GM19455 (cell line): Measurements from ENCODE around the gene WSCD2.

Experiments
- ATAC-seq: cut with Tn5 transposase; IDR thresholded peaks from one replicate; pipeline ENCODE4 v1.9.1; 2021; ENCODE audit not compliant: unreplicated experiment

Gene WSCD2

GRCh38 chr12:108126990-108127501, 2.0 kb upstream of the WSCD2 start:
- no peak for ATAC-seq

GRCh38 chr12:108127654-108128053, 1.4 kb upstream of the WSCD2 start:
- no peak for ATAC-seq

GRCh38 chr12:108128221-108129016, 669 bp upstream of the WSCD2 start:
- no peak for ATAC-seq

DNA sequence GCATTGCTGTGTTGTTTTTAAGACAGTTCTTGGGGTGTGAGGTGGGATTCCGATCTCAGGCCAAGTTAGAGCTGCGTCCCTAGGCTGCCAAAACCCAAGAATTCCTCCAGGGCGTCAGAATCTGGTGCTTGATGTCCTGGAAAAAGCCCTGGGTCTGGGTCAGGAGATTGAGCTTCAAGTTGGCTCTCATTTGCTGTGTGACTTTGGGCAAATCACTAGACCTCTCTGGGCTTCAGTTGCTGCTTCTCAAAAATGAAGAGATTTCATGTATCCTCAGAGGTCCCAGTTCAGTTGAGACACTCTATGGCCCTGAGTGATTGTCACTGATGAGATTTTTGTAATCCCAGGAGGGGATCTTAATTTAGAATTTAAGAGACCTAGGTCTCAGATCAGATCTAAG, 1.9 kb downstream of the WSCD2 start:
- ATAC-seq: no peak

DNA sequence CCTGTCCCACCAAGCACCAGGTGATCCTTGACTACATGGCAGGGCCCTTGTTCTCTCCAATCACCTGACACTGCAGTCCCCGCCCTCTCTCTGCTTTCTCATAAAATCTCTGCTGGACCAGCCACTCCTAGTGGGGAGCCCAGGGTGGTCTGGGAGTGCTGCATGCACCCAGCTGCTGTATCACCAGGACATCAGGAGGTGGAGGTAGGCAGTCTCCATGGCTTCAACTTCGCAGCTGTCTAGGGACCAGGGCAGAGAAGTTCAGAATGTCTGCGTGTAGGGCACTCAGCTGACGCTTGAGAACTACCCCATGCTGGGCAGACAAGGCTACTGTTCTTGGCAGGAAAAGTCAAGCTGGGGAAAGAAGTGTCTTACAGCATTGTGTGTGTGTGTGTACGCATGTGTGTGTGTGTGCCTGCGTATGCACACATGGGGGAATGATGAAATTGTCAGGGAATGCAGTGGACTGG, 2.6 kb downstream of the WSCD2 start:
- no peak for ATAC-seq

DNA sequence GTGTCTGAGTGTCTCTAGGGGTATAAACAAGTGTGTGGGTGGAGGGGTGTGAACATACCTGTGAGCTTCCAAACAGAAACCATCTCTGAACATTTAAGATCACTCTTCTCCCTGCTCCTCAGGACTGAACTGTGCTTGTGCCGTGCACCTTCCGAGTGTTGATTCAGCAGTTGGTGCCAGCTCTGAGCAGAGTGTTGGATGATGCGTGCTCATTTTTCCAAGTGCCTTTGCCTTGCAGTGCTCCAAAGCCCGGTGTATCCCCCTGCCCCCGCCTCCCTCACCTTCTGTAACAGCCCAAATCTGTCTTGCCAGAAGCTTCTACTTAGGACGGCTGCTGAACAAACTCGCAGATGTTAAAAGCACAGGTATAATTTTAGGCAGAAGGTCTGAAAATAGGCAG, 4.4 kb downstream of the WSCD2 start:
- ATAC-seq: no peak

DNA sequence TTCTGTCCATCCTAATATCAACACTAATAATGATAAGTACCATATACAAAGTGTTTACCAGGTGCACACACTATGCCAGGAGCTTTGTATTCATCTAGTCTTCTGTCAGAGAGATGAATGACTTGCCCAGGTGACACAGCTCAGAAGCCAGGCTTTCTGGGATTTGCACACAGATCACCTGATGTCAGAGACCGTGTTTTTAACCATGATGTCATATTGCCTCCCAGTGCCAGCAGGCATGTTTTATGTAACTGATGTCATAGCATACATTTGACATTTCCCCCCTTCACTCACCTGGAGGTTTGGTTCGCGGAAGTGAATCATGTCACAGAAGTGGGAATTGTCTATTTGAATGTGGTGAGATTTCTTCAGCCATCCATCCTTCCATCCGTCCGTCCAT, 5.7 kb downstream of the WSCD2 start:
- no peak for ATAC-seq

DNA sequence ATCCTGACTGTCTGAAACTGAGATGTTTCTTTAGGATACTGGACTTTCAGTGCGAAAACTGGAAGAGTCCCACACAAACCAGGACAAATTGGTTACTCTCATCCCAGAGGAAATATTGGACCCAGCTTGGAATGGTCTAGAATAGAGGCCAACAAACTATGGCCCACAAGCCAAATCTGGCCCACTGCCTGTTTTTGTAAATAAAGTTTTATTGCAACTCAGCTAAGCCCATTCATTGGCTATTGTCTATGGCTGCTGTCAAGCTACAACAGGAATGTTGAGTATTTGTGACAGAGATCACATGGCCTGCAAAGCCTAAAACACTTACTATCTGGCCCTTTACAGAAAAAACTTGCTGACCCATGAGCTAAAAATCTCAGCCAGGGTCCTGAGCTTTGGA, 6.5 kb downstream of the WSCD2 start:
- no peak for ATAC-seq

- ATAC-seq: no peak
Observed at GRCh38 chr12:108136697-108137096, 7.6 kb downstream of the WSCD2 start.

- no peak for ATAC-seq
Observed at GRCh38 chr12:108139454-108139853, 10.4 kb downstream of the WSCD2 start.

GRCh38 chr12:108140501-108140900, 11.4 kb downstream of the WSCD2 start:
- ATAC-seq: no peak

DNA sequence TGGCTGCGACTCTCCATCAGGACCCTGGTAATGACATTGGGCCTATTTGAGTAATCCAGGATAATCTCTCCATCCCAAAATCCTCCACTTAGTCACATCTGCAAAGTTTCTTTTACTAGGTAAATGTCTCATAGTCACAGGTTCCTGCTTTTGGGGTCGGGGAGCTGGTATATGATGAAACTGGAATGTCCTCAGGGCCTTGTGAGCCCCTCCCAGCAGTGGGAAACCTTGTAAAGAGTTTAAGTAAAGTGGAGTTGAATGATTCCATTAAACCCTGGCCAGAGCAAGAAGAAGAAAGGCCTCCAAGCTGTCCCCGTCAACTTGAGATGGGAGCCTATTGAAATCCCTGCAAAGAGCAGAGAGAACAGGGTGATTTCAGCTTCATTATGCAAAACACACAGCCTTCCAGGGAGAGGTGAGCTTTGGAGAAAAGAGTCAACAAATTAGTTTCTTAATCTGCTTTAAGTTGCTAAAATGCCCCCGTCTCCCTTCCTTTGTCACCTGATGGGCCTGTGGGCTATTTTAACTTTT, 12.6 kb downstream of the WSCD2 start:
- no peak for ATAC-seq

DNA sequence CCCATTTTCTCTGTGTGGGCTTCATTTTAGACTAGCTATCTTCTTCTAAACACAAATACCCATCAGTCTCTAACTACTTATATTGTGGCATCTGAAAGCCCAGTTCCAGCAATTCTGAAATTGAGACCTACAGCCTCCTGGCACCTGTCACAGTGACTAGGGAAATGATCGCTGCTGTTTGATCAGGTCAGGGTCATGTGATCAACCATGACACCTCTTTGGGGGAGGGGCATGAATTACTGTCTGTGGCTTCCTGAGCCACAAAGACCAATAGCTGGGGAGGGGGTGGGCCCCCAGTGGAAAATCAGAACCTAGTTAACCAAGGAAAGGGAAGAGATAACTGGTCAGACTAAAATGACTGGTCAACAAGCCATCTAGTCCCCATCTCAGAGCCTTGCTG, 14.1 kb downstream of the WSCD2 start:
- ATAC-seq: no peak

DNA sequence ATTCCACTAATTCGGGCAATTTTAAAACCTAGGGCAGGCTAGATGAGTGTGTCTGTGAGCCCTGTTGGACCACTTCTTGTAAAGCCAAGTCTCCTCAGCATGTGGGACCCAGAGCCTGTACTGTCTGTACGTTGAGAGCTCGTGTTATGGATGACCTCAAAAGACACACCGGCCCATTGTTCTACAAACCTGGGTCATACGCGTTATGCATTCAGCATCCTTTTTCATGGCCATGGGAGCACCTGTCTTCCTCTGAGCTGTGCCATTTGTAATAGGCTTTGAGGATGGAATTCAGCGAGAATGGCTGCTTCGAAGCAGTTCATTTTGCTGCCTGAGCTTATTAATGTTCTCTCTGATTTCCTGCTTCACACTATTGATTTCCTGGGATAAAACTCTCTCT, 15.0 kb downstream of the WSCD2 start:
- ATAC-seq: no peak

- ATAC-seq: no peak
Observed at GRCh38 chr12:108145011-108145410, 15.9 kb downstream of the WSCD2 start.

DNA sequence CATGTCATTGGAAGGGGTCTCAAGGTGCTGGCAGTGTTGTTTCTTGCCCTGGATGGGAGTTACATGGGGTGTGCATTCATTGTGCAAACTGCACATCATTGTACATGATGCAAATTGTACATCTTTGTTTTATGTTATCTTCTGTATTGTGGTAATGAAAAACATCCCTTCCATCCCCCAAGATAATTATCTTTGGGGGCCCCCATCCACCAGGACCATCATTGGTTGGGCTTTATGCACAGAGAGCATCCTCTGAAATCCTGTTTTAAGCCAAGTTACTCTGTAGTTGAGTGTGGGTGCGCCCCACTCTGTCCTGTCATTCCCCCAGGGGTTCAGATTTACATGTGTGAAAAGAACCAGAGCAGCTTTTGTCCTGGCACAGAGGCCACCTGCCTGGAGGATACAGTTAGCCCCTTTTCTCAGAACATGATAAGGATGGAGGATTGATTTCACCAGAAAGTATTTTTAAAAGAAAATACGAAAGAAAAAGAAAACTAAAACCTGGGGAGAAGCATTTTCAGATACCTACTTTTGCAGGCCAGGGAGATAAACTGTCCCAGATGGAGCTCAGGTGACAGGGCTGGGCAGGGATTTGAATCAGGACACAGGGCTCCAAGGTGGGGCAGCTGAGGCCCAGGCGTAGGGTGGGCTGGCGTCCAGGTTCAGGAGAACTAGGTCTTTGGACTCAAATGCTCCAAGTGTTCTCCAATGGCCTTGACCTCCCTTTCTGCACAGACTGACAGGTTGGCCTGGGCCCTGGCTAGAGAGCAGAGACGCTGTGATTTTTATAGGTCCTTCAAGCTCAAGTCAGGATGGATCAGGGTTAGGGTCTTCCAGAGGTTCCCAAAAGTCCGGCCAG, 17.2 kb downstream of the WSCD2 start:
- no peak for ATAC-seq

DNA sequence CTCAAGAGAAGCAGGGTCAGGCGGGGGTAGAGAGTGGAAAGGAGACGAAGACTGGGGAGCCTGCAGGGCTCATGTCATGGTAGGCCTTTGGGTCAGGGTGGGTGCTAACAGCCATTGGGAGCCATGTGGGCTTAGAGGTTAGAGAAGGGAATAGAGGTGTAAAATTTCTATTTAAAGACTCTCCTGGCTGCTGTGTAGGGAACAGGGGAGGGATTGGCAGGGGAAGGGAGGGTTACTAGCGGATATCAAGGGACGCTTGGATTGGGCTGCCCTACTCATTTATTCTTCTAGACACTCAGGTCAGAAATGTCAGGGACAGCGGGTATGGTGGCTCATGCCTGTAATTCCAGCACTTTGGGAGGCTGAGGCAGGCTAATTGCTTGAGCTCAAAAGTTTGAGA, 18.2 kb downstream of the WSCD2 start:
- ATAC-seq: no peak

- ATAC-seq: no peak
Observed at GRCh38 chr12:108148521-108149074, 19.5 kb downstream of the WSCD2 start.

DNA sequence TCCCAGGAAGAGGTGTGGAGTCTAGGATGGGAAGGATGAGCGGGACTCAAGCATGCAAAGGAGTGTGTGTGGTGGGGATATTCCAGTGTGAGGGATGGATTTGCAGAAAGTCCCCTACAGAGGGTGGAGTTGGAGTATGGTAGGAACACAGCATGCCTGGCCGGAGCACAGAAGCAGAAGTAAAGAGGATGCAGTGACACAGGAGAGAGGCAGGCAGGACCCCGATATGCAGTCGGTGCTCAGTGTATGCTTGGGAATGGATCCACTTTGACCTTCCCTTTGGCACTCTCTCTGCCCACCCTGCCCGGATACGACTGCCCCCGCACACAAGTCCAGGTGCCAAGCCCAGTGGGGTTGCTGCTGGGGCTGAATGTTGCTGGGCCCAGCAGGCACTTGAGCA, 21.3 kb downstream of the WSCD2 start:
- ATAC-seq: no peak

- no peak for ATAC-seq
Observed at GRCh38 chr12:108151533-108152169, 22.6 kb downstream of the WSCD2 start.

DNA sequence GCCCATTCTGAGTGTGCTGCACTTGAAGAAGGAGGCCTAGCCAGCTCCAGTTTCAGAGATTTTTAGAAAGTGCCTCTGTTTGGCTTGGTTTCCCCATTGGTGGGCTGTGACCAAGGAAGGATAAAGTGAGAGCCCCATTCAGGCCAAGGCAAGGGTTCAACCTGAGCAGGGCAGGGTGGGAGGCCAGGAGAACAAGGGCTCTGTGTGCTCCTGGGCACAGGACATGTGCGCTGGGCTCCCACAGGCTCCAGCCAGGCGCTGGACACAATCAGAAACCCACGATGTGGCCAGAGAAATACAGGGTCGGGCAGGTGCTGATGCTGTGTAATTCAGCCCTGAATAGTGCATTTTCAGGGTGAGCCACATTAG, 23.1 kb downstream of the WSCD2 start:
- ATAC-seq: no peak
